DLD1 (cell line): ENCODE results near the gene LIMS2.

Experiments used
- in situ Hi-C: cut with HindIII; loops from 2 replicates; pipeline ENCODE4 v1.10.0; 2017; ENCODE audit warnings: low sequenced_read_pairs

Gene LIMS2

DNA sequence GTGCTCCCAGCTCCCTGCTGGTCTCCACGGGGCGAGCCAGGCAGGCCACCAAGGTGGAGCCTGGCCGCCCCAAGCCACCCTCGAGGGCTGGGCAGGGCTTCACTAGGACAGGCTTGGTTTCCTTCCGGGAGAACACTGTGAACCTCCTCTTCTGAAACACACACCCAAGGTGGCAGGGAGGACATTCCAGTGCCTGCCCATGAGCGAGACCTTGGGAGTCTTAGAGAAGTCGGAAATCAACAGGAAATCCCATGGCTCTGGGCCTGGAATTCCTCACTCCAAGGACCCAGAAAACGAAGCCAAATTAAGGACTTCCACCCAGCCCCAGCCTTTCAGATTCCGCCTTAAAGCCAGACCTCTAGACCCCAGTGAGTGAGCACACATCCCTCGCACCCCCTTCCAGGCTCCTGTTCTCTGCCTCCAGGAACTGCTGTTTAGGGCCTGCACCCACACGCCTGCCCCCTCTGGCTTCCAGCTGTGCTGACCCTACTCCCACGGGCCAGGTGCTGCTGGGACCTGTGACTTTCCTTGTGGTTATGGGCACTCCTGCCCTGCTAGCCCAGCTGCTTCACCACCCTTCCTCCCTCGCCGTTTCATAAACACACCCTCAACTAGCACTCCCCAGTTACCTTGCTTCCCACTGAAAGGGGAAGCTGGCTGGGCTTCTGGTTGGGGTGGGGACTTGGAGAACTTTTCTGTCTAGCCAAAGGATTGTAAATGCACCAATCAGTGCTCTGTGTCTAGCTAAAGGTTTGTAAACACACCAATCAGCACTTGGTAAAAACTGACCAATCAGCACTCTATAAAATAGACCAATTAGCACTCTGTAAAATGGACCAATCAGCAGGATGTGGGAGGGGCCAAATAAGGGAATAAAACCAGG, 15.7 kb downstream of the LIMS2 start:
- in situ Hi-C loops = no loop called here

DNA sequence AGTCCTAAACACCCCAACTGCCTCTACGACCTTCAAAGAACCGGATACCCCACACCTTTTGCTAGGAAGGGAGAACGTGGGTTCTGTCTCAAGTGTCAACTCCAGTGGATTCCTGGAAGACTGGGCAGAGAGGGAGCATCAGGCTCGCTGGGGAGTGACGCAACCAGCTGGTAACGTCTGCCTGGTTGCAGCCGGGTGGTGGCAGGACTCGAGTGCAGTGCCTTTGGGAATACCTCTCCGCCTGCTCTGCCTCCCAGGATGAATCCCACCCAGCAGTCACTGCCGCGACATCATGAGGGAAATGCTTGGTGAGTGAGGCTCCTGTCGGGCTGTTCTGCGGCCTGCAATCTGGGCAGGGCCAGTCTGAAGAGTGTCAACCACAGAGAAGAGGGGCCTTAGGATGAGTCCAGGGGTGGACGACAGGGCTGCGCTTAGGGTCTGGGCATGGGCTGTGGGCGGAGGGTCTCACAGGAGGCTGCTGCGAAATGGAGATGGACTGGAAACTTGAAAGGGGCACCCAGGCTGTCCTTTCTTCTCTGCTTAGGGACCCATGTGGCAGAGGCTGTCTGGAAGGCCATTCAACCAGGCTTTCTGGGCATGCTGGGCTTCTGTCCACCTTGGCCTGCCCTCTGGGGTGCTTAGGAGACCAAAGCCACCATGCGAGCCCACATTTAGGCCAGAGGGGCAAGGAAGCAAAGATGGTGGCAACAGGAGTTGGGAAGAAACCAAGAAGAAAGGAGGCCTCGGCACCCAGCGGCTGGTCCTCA, 16.5 kb downstream of the LIMS2 start:
- in situ Hi-C loops = no loop called here

- in situ Hi-C loops = no loop called here
Measured at GRCh38 chr2:127658146-127658545, 17.2 kb downstream of the LIMS2 start.

DNA sequence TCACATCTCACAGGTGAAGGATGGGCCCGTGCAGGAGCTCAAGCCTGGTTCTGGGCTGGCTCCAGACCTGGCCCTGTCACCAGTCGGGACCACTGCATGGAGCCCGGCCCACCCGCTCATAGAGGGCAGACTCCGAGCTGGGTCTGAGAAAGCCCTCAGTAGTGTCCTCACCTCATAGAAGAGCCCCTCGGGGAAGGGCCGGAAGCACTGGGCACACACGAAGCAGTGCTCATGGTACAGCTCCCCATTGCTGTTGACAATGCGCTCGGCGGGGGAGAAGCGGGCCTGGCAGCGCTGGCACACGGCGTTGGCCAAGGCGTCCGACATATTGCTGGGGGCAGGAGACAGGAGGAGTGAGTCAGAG, 18.1 kb downstream of the LIMS2 start:
- in situ Hi-C loops = no loop called here

DNA sequence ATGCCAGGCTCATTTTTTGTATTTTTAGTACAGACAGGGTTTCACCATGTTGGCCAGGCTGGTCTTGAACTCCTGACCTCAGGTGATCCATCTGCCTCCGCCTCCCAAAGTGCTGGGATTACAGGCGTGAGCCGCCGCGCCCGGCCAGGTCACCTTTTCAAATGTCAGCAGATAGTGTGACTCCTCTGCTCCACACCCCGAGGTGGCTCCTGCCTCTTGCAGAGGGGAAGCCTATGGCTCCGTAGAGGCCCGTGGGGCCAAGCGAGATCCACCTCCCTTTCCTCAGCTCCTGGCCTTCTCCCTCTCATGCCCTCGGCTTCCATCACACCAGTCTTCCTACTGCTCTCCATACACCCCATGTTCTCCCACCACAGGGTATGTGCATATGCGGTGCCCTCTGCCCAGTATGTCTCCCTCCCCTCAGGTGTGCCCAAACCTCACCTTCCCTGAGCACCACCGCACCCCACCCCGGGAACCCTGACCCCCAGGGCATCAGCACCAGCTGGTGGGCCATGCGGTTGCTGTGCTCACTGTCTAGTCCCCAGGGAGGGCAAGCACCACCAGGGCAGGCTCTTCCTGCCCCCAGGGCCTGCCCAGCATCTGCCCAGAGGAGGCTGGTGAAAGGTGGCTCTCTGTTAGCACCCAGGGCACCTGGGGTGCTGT, 18.6 kb downstream of the LIMS2 start:
- in situ Hi-C loops = no loop called here

DNA sequence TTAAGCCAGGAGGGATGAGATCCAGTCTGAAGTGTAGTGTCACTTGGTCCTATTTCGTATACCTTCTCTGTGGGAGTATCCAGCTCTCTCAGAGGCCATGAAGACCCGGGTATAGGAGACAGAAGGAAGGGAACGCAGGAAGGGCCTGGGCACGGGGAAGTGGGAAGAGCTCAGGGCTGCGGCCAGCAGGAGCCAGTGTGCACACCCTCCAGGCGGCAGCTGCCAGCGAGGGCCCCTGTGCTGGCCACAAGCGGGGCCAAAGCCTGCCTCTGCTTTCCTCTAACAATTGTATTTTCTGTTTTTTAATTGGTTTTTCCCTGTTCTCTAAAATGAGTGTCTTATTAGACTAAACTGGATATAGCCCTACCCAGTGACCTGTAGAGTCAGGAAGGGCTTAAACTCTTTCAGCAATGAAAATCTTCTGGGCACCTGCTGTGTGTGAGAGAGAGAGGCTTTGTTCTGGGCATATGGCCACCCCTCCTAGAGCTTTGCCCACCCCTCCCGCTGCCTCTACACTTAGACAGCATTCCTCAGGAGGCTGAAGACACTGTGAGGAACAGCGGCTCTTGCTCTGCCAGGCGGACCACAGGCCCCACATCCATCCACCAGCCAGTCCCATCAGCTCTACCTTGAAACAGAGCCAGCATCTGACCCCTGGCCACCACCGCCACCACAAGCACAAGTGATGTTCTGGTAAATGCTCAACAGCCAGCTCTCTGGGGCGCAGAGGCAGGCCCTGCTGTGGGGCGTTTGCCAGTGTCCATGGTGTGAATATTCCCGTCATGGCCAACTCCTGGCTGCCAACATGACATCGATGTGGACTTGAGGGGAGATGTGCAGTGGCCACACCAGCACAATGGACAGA, 19.9 kb downstream of the LIMS2 start:
- in situ Hi-C loops = no loop called here

DNA sequence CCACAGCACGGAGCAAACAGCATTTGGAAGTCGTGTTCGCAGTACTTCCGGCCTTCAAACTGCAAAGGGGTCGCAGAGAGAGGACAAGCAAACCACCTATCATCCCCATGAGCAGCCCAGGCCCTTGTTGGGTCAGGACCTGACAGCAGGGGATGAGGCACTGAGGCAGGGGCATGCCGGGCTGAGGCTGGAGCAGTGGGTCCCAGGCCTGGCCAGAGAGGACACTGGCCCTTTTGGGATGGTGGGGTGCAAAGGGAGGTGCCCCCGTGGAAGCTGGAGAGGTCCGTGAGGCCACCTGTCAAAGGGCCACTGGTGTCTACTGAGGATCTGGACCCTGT, 20.5 kb downstream of the LIMS2 start:
- in situ Hi-C loops = no loop called here

DNA sequence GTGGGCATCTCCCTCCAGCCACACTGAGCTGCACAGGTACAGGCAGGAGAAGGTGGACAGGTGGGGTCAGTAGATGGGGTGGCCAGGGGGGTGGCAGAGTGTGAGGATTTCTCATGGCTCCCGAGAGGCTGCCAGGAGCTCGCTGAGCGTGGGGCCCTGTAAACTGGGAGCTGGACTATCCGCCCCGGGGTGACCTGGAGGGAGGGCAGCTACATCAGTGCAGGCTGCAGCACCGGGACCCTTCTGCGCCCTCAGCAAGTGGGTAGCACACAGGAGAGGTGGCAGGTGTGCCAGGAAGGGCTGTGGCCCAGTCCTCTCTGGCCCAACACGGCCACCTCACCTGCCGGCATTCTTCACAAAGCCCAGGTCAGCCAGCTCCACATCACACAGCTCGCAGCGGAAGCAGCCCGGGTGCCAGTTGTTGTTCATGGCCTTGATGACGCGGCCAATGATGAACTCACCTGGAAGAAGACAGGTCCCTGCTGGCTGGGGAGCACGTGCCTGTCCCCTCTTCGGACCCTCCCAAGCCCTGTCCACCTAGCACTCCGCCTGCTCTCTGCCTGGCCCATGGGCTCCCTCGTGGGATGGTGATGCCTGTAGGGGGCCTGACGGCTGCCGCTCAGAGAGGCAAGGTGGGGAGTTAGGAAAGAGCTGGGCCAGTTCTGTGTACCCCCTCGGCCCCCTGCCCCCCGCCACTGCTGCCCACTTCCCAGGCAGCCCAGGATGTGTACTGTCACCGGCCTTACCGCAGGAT, 21.1 kb downstream of the LIMS2 start:
- in situ Hi-C loops = no loop called here

GRCh38 chr2:127653421-127654083, 21.8 kb downstream of the LIMS2 start:
- in situ Hi-C loops = no loop called here

- in situ Hi-C loops = no loop called here
Measured at GRCh38 chr2:127652786-127653357, 22.5 kb downstream of the LIMS2 start.

- in situ Hi-C loops = no loop called here
Measured at GRCh38 chr2:127651971-127652550, 23.3 kb downstream of the LIMS2 start.

- in situ Hi-C loops = no loop called here
Measured at GRCh38 chr2:127651381-127651809, 23.9 kb downstream of the LIMS2 start.

GRCh38 chr2:127650785-127651380, 24.4 kb downstream of the LIMS2 start:
- in situ Hi-C loops = no loop called here

GRCh38 chr2:127650041-127650784, 25.1 kb downstream of the LIMS2 start:
- in situ Hi-C loops = no loop called here

GRCh38 chr2:127649684-127650040, 25.7 kb downstream of the LIMS2 start:
- in situ Hi-C loops = no loop called here

DNA sequence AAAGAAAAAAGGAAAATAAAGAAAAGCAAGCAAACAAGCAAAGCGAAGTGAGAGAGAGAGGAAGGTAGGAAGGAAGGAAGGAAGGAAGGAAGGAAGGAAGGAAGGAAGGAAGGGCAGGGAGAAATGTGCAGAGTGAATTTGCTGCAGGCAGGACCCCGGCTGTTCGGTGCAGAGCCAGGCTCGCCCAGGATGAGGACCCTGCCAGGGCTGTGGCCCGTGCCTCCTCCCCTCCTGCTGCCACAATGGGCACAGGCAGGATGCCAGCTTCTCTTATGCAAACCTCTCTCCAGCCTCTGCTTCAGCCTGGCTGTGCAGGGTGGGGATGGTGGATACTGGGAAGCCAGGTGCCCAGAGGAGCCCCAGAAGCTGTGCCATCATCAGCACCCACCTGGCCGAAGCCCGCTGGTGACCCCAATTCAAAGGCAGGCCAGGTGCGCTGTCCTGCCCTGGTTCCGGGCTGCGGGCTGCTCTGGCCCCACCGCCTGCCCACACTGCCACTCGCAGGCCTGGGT, 26.2 kb downstream of the LIMS2 start:
- in situ Hi-C loops = no loop called here

DNA sequence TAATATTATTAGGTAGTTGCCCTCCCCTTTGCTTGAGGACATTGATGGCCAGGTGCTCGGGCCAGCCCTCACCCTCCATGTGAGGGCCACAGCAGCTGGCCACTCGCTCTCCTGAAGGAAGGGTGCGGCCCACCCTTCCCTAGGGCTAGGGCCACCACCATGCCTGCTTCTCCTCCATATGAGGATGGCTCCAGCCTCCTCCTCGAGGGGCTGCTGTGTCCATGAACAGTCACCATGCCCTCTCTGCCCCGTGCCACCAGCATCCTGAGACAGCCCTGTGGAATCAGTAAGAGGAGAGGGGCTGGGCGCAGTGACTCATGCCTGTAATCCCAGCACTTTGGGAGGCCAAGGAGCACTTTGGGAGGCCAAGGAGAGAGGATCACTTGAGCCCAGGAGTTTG, 27.0 kb downstream of the LIMS2 start:
- in situ Hi-C loops = no loop called here
